Activated CD4-positive, CD25-positive, alpha-beta regulatory T cell treated with anti-CD3 and anti-CD28 coated beads, Interleukin-2, amount 50 U/mL, for 16 hours (primary cell): Measurements from ENCODE around the gene CLIC5.
"Not testable (repeated sequence)": the region's sequence is repeated elsewhere in the genome, so short reads cannot be mapped to it uniquely, and the experiment has no call there.

Experiments
- DNase-seq: peaks from one replicate; pipeline ENCODE4 v3.0.0-alpha.2; 2020; ENCODE audit warnings: low read depth, low spot score

CLIC5 gene

DNA sequence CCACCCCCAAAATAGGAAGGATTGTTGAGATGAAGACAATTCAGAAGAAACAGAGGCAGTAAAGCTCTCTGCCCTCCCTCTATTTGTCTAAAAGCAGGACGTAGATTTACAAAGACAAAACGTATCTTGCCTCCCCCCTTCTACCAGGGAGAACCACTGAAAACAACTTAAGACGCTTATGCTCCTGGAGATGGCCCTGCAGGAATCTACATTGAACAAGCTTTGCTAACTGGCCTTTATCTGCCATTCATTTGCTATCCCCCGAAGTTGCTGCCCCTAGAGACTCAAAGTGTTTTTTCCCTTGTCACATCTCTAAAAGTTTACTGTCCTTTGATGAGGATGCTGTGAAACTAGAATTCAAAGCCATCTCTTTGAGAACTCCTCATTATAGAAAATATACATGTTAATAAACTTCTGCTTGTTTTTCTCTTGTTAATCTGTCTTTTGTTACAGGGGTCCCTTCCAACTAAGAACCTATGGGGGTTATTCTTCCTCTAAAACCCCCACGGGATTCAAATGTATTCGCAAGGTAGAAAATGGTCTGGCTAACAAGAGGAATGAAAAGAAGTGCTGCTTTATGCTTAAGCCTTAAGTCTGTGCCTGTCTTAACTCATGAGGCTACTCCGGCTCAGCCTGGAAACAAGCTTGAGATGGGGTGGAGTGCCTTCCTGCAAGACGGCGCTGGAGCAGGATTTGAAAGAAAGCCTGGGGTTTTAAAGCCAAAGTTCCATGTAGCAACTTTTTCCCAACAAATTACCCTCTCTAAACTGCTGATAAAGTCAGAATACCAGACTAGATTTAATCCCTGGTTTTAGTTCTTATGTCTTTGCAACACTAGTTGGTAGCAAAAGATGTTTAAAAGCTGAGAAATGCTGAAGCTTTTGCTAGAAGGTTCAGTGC, 88.0 kb downstream of the CLIC5 start:
- DNase-seq = no peak

DNA sequence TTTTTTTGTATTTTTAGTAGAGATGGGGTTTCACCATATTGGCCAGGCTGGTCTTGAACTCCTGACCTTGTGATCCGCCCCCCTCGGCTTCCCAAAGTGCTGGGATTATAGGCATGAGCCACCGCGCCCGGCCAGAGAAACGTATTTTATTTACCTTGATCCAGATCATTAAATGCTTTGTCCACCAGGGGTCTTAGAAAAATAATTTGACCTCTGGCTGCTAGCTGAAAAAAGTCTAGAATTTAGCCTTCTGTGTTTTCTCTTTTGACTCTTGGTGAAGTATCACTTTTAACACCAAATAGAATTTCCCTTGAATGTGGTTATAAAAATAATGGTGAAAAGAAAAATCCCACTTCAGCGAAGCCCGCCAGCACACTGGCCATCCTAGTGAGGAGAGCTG, 89.2 kb downstream of the CLIC5 start:
- DNase-seq = not testable (repeated sequence)

DNA sequence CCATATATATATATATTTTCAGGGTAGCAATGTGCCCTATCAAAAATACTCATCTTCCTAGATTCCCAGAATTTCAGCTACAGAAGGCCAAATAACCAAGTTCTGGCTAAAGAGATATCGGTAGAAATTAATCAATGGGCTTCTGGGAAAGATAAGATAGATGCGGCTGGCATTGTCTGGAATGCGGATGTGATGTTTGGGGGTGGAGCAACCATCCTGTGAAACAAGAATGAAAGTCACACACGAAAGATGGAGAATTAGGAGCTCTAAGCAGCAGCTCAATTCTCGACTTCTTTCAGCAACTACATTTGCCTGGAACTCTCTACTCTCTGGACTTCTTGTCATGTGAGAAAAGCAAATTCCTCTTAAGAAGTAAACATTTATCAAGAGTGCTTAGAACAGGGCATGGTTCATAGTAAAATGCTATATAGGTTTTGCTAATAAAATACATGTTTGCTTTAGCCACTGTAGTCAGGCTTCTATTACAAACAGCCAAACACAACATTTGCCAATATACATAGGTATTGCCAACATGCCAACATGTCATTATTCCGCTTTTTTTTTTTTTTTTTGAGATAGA, 90.8 kb downstream of the CLIC5 start:
- no peak for DNase-seq

DNA sequence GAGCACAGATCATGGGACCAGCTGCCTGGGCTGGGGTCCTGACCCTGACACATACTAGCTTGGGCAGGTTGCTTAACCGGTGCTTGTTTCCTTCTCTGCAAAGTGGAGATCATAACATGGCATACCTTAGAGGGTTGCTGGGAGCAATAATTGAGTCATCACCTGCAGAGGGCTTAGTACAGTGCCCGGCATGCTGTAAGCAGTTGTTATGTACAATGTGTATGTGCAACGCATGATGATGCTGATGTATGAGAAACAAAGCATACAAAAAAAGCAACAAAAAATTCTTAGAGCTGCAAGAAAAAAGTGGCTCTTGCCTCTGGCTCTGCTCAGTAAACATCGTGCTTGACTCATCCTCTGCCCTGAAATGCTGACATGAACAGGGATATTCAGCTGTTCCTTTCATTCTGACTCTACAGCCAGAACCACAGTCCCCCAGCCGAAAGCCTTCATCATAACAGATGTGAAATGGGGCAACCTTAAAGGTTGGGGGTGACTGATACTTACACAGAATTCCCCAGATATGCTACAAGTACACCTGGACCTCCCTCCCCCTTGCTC, 91.7 kb downstream of the CLIC5 start:
- DNase-seq = no peak

DNA sequence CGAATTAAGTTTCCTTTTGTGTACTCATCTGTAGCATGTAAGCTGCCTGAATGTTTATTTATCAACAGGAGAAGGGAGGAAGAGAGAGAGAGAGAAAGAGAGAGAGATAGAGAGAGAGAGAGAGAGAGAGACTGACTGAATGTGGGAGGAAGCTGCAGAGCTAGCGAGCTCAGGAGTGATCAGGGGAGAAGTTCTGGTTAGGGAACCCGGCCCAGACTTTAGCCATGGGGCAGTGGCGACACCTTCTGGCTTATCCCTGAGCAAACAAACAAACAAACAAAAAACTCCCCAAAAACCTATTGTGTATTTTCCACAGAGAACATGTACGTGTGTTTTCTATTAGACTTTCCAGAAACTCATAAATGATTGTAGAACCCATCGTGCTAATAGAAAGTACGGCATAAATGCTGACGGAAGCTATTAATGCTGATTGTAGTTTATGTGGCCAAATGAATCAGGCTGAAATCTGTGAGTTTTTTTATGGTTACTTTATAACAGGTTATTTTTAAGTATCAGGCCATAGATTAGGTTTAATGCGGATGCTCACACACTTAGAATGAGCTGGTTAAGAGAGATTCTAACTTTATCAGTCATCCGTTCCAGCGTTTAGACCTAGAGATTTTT, 92.8 kb downstream of the CLIC5 start:
- DNase-seq = peak; percentile 5

DNA sequence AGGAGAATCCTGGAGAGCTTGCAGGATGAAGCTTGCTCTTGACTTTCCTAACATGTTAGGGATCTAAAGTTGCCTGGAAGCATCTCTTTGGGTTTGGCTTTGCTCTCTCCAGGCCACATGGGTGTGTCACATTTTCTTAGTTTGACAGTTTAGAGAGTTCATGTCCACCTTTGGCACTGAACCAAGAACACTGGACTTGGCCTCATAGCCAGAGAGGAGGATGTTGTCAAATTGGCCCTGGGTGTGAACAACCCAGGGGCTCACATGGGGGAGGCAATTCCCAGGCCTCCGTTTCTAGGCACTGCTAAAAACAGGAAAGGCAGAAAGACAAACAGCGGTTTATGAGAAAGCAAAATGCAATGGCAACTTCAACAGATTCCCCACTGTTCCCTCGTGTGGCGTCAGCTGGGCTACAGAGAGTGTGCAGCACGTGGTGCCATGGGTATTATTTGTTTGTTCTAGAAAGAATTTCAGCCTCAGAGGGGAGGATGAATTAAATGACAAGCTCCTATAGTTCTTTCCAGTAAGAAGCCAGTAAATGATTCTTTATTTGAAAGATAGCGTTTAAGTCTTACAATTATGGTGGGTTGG, 93.9 kb downstream of the CLIC5 start:
- DNase-seq = no peak

DNA sequence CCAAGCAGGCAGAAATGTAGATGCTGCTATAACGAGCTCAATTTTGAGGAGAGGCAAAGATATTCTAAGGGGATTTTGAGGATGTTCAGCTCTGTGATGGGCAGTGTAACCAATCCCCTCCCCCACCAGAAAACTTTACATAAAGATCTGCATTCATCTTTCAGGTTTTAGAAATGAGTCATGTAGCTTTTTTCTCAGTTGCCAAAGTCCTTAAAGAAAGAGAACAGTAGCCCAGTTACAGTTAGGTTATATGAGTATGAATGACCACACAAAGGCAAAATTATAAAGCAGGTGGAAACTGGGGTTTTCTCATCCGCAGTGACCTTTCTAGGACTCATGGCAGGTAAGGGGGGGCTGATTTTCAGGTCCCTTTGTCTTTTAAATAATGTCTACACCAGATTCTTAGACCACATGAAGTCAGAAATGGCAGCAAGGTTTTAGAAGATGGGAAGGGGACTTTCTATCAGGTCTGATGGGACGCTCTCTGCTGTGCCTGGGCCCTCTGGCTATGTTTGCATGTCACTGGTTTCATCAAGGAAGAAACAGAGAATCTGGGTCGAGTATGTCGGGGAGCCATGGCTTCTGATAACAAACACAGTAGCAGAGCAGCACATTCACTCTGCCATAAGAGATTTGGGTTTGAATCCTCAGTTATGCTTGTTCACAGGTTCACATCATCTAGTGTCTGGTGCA, 94.7 kb downstream of the CLIC5 start:
- no peak for DNase-seq

DNA sequence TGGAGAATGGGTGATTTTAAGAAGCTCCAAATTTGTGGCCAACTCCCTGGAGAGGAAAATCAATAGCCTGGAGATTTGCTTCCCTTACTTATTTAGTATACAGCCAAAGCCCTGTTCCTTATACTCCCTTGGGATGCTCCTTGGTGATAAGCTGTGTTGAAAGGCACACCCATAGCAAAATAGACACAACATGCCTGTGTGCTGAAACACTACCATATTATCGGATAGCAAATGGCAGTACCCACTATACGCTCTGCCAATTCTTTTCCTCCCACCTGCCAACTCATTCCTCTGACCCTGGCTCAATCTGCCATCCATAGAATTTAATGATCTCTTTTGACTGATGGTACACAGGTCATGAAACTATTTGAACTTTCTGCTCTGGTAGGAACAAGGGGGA, 98.2 kb downstream of the CLIC5 start:
- DNase-seq = no peak

DNA sequence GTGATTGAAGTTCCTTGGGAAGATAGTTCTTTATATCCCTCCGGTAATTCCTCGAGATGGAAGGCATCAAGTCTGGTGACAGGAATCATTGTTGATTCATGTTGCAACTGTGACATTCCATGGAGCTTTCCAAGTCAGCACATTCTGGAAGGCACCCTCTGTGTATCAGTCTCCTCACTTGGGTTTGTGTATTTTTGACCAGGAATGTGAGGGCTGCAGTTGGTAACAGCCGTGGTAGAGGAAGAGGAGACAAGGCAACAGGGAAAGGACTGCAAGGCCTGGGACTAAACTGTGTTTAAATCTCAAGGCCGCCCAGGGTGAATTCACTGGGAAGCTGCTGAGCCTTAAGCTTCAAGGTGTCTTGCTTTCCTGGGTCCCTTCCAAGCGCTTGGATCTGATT, 99.0 kb downstream of the CLIC5 start:
- DNase-seq = no peak

DNA sequence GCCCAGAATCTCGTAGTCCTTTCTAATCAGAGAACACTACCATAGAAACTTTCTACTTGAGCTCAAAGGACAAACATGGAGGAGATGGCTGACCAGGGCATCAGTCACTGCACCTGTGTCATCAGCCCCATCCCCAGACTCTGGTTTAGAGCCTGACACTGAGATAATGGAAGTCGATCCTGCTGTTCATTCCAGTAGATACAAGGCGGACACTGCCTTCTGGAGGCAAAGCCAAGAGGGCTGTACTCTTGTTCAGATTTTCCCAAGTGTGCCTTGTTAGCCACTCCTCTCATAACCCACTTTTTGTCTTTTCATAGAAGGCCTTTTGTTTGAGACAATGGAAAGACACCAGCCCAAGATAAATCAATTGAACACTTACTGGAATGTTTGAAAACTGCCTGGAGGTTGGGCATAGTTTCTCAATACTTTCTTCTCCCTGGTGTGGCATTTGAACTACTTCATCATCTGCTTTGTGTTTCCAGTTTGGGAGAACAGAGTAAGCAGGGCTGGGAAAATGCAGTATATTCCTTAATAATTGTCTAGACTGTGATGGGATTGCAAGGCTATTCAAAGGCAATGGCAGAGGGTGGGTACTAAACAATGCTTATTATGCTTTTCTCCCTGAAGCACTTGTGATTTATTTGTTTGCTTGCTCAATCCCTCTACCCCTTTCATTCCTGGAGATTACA, 99.7 kb downstream of the CLIC5 start:
- DNase-seq = no peak

DNA sequence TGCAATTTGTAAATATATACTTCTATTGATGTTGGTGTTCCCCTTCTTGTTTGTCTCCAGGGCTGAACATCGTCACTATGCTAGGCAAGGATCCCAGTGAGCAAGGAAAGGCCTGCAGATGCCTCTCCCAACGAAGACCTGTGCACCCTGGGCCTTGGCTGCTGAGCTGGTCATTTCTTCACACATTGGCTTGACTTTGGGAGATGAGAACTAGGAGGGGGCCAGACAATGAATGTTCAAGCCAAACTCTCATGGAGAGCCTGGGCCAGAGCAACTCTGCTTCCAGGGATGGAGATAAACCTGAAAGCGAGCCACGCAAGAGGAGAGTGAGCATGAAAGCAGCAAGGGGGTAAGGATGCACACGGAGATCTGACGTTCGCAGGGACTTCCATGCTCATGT, 104.0 kb downstream of the CLIC5 start:
- no peak for DNase-seq

DNA sequence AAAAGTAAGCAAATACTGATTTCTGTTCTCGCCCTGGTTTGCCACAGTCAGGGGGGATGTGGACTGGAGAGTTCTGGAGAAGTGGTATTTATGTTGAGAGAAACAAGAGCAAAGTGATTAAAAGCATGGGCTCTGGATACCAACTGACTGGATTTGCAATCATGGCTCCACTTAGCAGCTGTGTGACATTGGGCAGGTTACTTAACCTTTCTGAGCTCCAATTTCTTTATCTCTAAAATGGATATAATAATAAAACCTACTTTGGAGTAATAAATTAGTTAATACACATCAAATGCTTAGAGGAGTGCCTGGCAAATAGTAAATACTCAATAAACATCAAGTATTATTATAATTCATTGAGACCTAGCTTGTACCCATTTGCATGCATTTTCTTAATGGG, 111.7 kb downstream of the CLIC5 start:
- no peak for DNase-seq

DNA sequence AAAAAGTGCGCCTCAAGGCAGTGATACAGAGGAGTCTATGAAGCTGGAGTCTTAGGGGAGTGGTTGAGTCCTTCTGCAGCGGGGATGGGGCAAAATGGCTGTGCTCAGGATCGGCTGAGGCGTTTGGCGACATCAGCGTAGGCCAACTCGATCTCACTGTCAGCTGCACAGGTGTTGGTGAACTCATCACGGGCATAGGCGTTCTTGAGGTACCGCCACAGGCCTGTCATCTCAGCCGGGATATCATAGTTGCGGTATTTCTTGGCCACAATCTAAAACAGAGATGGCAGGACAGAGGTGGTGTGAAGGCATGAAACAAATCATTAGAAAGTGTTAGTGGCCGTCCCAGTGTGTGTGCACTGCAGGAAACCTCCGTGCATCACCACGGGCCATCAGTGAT, 112.7 kb downstream of the CLIC5 start:
- no peak for DNase-seq

DNA sequence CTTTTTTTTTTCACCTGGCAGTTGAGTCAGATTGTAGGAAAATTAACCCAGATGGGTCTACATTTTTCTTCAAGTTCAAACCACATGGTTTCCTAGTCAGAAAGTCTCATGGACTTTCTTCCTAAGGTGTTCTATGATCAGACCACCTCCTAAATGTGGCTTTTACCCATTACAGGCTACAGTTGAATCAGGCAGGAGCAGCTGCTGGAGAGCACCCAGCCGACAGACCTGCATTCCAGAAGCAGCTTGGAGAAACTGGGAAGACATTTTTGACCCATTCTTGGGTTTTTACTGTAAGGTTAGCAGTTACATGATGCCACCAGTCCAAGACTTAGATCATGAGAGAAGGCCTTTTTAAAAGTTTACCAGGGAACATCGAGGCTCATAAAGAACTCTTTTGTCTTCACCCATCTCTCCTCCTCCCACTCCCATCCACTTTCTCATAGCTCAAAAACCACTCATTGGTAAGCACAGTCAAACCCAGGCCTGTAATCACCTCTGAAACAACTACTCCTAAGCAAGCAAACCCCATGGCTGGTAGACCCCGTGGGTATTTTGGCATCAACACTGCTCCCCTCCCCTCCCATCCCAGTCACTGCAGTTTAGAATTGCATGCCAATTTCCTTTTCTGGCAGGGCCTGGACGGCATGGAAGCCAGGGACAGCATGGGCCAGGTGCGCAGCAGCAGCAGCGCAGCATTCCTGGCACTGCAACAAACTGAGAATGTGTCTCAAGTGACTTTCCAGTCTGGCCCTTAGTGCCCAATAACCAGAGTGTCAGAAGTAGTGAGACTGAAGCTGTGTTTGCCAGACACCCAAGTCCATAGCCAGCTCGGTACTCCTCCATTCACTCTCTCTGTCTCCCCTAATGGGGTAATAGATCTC, 113.7 kb downstream of the CLIC5 start:
- no peak for DNase-seq

DNA sequence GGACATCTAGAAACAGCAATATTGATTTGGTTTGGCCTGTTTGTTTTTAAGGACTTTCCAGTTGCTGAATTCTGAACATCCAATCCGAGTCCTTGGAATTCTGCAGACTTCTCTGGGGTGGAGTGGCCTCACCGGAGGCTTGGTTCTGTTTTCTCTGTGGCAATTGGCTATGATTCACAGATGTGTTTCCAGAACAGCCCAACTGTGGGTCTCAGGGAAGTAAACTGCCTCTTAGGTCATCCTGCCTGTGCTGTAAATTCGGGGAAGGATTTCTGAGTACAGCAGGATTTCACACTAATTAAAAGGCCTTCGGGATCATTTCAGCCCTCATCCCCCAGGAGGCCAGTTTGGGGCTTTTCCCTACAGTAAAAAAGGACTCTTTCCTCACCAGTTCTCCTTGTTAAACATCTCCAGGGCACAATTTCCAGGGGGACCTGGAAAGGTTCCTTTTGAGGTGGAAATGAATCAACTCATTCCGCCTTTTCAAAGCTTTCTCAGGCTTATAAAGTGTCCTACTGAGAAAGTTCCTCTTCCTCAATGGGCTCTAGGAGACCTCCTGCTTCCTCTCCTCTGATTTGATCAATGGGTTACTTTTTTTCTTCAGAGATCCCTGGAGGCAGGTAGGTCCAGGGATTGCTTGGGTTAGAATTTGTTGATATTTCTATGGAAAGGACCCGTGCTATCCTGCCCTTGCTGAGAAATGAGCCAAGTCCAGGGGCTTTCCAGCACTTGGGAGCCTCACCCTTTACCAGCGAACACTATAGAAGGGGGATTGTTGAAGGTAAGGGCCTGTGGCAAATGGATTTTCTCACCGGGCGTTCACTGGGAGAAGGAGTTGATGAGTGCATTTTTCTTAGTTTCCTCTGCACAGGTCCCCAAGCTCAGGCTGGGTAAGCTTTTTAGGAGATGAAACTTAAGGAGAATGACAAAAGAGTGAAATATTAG, 114.6 kb downstream of the CLIC5 start:
- DNase-seq = no peak

DNA sequence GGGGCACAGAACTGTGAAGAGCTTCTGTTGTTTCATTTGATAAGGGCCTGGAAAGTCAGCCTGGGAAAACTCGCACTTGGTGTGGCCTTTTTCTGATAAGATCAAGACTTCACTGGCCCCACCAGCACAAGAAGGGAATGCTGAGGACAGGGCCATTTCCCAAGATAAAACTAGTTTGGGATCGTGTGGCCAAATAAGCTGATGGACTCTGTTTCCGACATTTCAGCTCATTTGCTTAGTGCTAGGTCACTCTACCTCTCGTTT, 116.0 kb downstream of the CLIC5 start:
- DNase-seq = no peak

DNA sequence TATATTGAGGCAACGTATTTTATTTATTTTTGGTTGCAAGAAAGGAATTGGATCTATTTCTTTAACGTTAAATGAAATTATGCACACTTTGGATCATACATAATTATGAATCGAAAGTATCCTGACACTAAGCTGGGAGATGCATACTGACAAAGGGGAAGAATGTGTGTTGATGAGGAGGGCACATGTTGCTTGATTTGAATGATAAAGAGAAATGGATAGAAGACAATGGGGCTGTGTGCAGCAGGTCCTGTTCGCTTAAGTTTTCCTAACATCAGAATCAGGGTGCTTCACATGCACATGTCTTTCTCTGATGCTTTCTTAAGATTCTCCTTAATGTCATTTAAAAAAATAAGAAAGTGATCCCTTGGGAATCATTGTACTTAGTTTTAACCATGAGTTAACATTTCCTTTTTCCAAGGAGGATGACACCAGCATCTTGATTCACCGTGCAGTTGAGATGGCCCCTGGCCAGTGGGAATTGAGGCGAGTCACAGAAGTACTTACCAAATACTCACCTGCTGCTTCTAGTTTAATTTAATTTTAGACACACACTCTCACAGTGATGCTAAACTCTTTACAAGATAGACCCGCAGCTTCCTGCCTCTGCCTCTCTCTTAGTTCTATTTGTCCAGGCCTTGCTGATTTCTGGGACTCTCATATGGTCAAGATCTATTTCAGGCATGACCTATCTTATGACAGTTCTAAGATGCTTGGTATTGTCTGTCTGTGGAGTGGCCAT, 116.5 kb downstream of the CLIC5 start:
- no peak for DNase-seq

DNA sequence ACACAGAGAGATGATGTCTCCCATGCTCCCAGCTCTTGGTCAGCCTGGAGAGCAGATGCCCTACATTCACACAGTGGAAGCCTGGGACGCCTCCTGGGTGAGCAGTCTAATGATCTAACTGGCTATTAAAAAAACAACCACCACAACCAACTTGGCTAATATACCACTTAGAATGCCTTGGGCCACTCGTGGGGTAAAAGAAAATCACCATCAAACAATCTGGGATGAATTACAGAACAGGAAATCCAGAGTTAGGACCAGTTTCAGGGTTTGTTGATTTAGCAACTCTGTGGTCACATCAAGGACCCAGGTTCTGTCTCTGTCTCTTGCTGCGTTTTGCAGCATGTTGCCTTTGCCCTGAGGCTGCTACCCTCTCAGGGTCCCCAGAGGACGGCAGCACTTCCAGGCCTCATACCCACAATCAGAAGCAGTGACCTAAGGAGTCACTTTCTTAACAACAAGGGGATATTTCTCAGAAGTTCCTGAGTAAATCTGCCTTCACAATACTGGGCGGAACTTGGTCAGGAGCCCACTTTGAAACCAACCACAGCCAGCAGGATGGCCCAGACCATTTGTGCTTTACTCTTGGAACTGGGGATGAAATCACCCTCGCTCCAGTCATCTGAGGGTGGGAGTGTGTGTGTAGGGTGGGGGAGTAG, 118.7 kb downstream of the CLIC5 start:
- no peak for DNase-seq
